Epithelial cell of esophagus (primary cell): Measurements from ENCODE around the gene TPM3.
A peak's percentile ranks its signal among the peaks of the same experiment; 100 is the strongest.

Source experiments
- DNase-seq: peaks from one replicate; pipeline ENCODE4 v3.0.0; 2010; ENCODE audit warnings: low read depth
- H3K4me3 ChIP-seq: 2 replicates; pipeline ENCODE4 v1.5.1; 2011; ENCODE audit warnings: mild to moderate bottlenecking, low read length, control low read depth
- TF ChIP-seq, protein P1 (sequence below): IDR thresholded peaks from 2 replicates; pipeline ENCODE4 v1.5.1; 2011; ENCODE audit warnings: low read depth, mild to moderate bottlenecking, low read length, control low read depth, inconsistent platforms; ENCODE audit not compliant: insufficient read depth; ENCODE audit errors: missing control alignments

Gene TPM3

GRCh38 chr1:154190550-154190949 lies 1.4 kb downstream of the TPM3 start:
- H3K4me3 ChIP-seq: no peak overlapping the region
- no peak for DNase-seq
- TF ChIP-seq, protein P1, sequence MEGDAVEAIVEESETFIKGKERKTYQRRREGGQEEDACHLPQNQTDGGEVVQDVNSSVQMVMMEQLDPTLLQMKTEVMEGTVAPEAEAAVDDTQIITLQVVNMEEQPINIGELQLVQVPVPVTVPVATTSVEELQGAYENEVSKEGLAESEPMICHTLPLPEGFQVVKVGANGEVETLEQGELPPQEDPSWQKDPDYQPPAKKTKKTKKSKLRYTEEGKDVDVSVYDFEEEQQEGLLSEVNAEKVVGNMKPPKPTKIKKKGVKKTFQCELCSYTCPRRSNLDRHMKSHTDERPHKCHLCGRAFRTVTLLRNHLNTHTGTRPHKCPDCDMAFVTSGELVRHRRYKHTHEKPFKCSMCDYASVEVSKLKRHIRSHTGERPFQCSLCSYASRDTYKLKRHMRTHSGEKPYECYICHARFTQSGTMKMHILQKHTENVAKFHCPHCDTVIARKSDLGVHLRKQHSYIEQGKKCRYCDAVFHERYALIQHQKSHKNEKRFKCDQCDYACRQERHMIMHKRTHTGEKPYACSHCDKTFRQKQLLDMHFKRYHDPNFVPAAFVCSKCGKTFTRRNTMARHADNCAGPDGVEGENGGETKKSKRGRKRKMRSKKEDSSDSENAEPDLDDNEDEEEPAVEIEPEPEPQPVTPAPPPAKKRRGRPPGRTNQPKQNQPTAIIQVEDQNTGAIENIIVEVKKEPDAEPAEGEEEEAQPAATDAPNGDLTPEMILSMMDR: no peak

- TF ChIP-seq, protein P1: no peak
- H3K4me3 ChIP-seq: no peak overlapping the region
- DNase-seq: no peak
These were observed 4.9 kb downstream of the TPM3 start for GRCh38 chr1:154186852-154187501.

DNA sequence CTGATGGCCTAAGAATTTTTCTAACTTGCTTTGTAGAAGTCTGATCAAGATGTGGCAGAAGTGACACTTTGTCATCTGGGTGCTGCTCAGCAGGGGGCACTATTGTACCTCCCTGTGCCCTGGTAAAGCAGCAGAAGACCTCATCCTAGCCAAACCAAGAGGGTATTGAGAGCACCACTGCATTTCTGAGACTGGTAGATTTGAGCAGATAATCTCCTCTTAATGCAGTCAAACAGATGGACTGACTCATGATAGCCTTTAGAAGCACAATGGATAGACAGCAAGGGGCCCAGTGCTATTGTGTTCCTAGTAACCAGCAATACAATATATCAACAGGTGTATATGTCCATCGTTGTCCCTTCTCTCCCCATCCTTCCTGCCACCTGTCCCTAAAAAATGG lies 5.7 kb downstream of the TPM3 start:
- no peak overlapping the region for H3K4me3 ChIP-seq
- peak; percentile 80 for DNase-seq
- TF ChIP-seq, protein P1: peak; percentile 82

GRCh38 chr1:154183046-154183915 lies 8.6 kb downstream of the TPM3 start:
- TF ChIP-seq, protein P1: no peak
- H3K4me3 ChIP-seq: peak overlapping the region; percentile 96
- DNase-seq: peak; percentile 98

DNA sequence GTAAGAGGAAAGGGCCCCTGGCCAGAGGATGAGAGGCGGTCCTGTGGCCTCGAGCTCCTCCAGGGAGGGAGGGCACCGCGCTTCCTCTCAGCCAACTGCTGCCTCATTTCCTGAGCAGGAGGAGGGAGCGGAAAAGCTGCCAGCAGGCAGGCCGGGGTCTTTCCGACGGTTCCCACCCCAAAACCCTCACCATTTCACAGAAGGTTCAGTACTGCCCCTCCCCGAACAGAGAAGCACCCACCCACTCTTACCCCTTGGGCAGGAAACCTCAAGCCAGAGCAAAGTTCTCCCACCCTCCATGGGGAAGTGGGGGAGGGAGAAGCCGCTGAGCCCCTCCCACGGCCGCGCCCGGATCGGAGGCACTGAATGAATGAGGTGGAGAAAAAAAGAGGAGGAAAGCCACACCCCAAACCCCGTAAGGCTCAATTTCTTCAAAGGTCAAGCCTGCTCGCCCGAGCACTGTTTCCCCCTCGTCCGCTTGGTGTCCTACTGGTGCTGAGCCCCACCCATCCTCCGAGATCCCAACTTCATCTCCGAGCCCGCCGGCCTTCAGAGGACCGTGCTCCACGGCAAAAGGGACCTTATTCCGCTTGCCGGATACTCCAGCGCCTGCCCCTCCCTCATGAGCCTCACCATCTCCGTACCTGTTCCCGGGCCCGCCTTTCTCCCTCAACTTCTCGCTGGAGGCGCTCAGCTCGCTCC lies 9.4 kb downstream of the TPM3 start:
- TF ChIP-seq, protein P1: no peak
- peak; percentile 80 for DNase-seq
- H3K4me3 ChIP-seq: peak overlapping the region; percentile 96

- peak overlapping the region; percentile 96 for H3K4me3 ChIP-seq
- DNase-seq: no peak
- TF ChIP-seq, protein P1: no peak
These were observed 10.0 kb downstream of the TPM3 start for GRCh38 chr1:154181944-154182343.
